Activated CD8-positive, alpha-beta T cell treated with anti-CD3 and anti-CD28 coated beads, Interleukin-2, amount 10 ng/mL, durations not matched to agents 7 days and 5 days (primary cell): ENCODE measurements around the gene DDO. TPM values are rescaled to one million over a fixed set of nuclear protein-coding genes. Genes with fewer than 3 reads are reported as not detected.

Source experiments
- ATAC-seq: fragments of 150-1000 bp; cut with Tn5 transposase; one replicate; pipeline ENCODE4 v1.10.0; 2021; ENCODE audit warnings: moderate library complexity
- CTCF ChIA-PET: fragments of 350-600 bp; sonication (Branson Sonifier 250); formaldehyde crosslinking; loops from one replicate; lab custom pipeline; 2021; ENCODE audit warnings: antibody characterized with exemption; lab: Charles Lee
- POLR2A ChIA-PET: fragments of 350-600 bp; sonication (Branson Sonifier 250); formaldehyde crosslinking; loops from one replicate; lab custom pipeline; 2021; ENCODE audit warnings: antibody characterized with exemption; lab: Charles Lee
- DNase-seq: peaks from one replicate; pipeline ENCODE4 v3.0.0-alpha.2; 2020
- H3K27ac Mint-ChIP-seq: one replicate; pipeline ENCODE4 v1.8.0; 2021; ENCODE audit warnings: mild to moderate bottlenecking, mixed read lengths
- H3K27me3 Mint-ChIP-seq: one replicate; pipeline ENCODE4 v1.8.0; 2021; ENCODE audit warnings: low read depth, mixed read lengths
- H3K36me3 Mint-ChIP-seq: one replicate; pipeline ENCODE4 v1.8.0; 2021; ENCODE audit warnings: low read depth, mixed read lengths
- H3K4me1 Mint-ChIP-seq: one replicate; pipeline ENCODE4 v1.8.0; 2021; ENCODE audit warnings: low read depth, mixed read lengths
- H3K4me3 Mint-ChIP-seq: one replicate; pipeline ENCODE4 v1.8.0; 2021; ENCODE audit warnings: mild to moderate bottlenecking, mixed read lengths
- H3K9me3 Mint-ChIP-seq: one replicate; pipeline ENCODE4 v1.8.0; 2022; ENCODE audit warnings: mixed read lengths; ENCODE audit not compliant: insufficient read depth
- total RNA-seq, 2 experiments: library from RNA; stranded (reverse); gene quantifications; one replicate each; pipeline ENCODE4 v1.2.3, GENCODE V29; 2021

DDO gene
- total RNA-seq, 2 experiments from 2014 or later = not detected

- H3K9me3 Mint-ChIP-seq = no peaks in the 10 kb centered on the region
- no peaks in the 10 kb centered on the region for H3K4me1 Mint-ChIP-seq
- DNase-seq (no peak), ATAC-seq (no peak)
- ChIA-PET CTCF (no interaction called here), POLR2A (interaction anchor here (0.6 kb wide), 1 partner anchor 575 kb away, joined by 3 read pairs; no protein-coding TSS in a partner anchor)
- no peaks in the 10 kb centered on the region for H3K36me3 Mint-ChIP-seq
- peaks cover 19% of the 10 kb centered on the region for H3K27me3 Mint-ChIP-seq
- no peak overlapping the region for H3K27ac Mint-ChIP-seq
- no peak overlapping the region for H3K4me3 Mint-ChIP-seq
These were observed 24.0 kb upstream of the DDO start for GRCh38 chr6:110439356-110439755.

- Mint-ChIP-seq H3K4me3 (no peak overlapping the region), H3K36me3 (no peaks in the 10 kb centered on the region), H3K9me3 (no peaks in the 10 kb centered on the region), H3K27me3 (peaks cover 16% of the 10 kb centered on the region), H3K4me1 (no peaks in the 10 kb centered on the region), H3K27ac (no peak overlapping the region)
- ATAC-seq (no peak), DNase-seq (no peak)
- ChIA-PET CTCF (no interaction called here), POLR2A (no interaction called here)
These were observed 19.7 kb upstream of the DDO start for GRCh38 chr6:110434961-110435602.

DNA sequence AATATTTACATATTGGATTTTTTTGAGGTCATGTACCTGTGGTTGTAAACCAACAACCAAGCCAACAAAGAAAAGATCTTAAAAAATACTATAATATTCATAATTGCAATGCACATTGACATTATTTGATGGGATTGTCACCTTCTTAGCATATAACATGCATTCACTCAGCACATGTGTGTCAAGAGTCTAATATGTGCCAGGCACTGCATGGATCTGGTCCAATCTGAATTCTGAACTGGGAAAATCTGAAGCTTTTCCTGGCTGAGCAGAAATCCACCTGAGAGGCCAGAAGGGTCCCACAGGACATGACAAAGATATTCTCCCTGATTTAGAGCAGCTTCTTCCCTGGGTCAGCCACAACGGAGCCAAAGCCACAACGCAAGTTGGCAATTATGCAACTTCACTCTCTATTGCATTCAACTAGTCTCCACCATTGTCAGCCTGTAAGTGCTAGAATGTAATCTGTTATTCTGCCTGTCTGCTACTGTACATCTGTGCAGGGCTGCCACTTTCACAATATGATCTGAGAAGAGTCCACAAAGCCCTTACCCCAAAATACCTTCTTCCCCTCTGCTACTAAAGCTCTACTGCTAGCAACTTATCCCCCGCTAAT, 17.0 kb upstream of the DDO start:
- Mint-ChIP-seq H3K9me3 (no peaks in the 10 kb centered on the region), H3K36me3 (no peaks in the 10 kb centered on the region), H3K27me3 (peaks cover 6% of the 10 kb centered on the region), H3K4me1 (no peaks in the 10 kb centered on the region), H3K27ac (no peak overlapping the region), H3K4me3 (no peak overlapping the region)
- no peak for DNase-seq
- POLR2A ChIA-PET = no interaction called here
- ATAC-seq = no peak
- CTCF ChIA-PET = no interaction called here

DNA sequence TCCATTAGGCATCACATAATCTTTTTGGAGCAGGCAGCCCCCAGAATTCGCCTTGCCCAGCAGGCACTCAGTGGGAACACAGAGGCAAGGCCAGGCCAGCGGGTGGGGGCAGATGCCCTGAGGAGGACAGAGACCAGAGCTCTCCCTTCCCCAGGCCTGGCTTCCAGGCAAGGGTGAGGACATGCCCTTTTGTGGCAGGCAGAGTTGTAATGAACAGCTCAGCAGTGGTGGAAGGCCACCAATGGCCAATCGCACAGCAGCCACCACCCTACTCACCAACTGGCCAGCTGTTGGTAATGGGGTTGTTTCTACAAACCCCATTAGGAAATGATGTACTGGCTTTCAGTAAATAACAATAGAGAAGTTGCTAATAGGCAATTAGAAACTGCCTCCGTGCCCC, 15.4 kb upstream of the DDO start:
- Mint-ChIP-seq H3K27me3 (peaks cover 6% of the 10 kb centered on the region), H3K27ac (no peak overlapping the region), H3K36me3 (no peaks in the 10 kb centered on the region), H3K4me1 (no peaks in the 10 kb centered on the region), H3K9me3 (no peaks in the 10 kb centered on the region), H3K4me3 (no peak overlapping the region)
- no peak for DNase-seq
- CTCF ChIA-PET = no interaction called here
- no peak for ATAC-seq
- POLR2A ChIA-PET = no interaction called here

GRCh38 chr6:110430236-110430635, 14.9 kb upstream of the DDO start:
- Mint-ChIP-seq H3K36me3 (no peaks in the 10 kb centered on the region), H3K9me3 (no peaks in the 10 kb centered on the region), H3K4me3 (no peak overlapping the region), H3K4me1 (no peaks in the 10 kb centered on the region), H3K27ac (no peak overlapping the region), H3K27me3 (peaks cover 6% of the 10 kb centered on the region)
- ATAC-seq (no peak), DNase-seq (no peak)
- CTCF ChIA-PET = no interaction called here
- POLR2A ChIA-PET = no interaction called here

- Mint-ChIP-seq H3K4me3 (no peak overlapping the region), H3K9me3 (no peaks in the 10 kb centered on the region), H3K4me1 (no peaks in the 10 kb centered on the region), H3K36me3 (no peaks in the 10 kb centered on the region), H3K27ac (no peak overlapping the region), H3K27me3 (peaks cover 16% of the 10 kb centered on the region)
- DNase-seq (no peak), ATAC-seq (no peak)
- CTCF ChIA-PET = no interaction called here
- POLR2A ChIA-PET = no interaction called here
These were observed 12.8 kb upstream of the DDO start for GRCh38 chr6:110428153-110428552.

DNA sequence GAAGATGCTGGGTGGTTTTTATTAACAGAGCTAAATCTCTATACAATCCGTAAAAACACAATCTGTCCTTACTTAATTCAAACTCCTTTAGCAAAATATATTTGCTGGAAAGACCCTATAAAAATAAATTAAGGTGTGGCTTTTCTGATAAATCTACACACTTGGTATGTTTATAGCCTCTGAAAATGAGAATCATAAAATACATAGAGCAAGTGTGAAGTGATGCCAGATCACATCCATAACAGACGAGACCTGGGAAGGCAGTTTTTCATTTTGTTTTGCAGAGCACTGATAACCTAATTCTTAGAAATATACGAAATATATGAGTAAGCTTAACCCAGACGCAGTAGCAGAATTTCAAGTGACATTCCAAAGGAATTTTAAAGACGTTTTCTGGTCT, 10.4 kb upstream of the DDO start:
- no peaks in the 10 kb centered on the region for H3K9me3 Mint-ChIP-seq
- no peaks in the 10 kb centered on the region for H3K36me3 Mint-ChIP-seq
- no peak for DNase-seq
- CTCF ChIA-PET = no interaction called here
- no peak for ATAC-seq
- no peak overlapping the region for H3K4me3 Mint-ChIP-seq
- H3K4me1 Mint-ChIP-seq = peaks cover 9% of the 10 kb centered on the region
- POLR2A ChIA-PET = interaction anchor here (1.3 kb wide), 1 partner anchor 11 kb away, joined by 3 read pairs; no protein-coding TSS in a partner anchor
- peaks cover 21% of the 10 kb centered on the region for H3K27me3 Mint-ChIP-seq
- no peak overlapping the region for H3K27ac Mint-ChIP-seq

DNA sequence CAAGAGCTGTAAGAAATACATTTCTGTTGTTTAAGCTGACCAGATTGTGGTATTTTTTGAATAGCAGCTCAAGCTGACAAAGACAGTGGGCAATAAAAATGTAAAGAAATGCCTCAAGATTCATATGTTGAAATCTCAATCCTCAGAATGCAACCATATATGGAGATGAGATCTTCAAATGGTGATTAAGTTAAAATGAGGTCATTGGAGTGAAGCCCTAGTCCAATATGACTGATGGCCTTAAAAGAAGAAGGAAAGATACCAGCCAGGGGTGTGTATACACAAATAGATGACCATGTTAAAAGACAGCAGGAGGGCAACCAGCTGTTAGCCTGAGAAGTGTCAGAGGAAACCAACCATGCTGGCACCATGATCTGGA, 7.1 kb upstream of the DDO start:
- CTCF ChIA-PET = no interaction called here

GRCh38 chr6:110421749-110422443, 6.5 kb upstream of the DDO start:
- H3K27me3 Mint-ChIP-seq = peaks cover 34% of the 10 kb centered on the region
- peaks cover 9% of the 10 kb centered on the region for H3K4me1 Mint-ChIP-seq
- ChIA-PET POLR2A (no interaction called here), CTCF (no interaction called here)
- ATAC-seq (no peak), DNase-seq (peak; percentile 38)
- H3K36me3 Mint-ChIP-seq = no peaks in the 10 kb centered on the region
- H3K9me3 Mint-ChIP-seq = no peaks in the 10 kb centered on the region
- H3K27ac Mint-ChIP-seq = no peak overlapping the region
- H3K4me3 Mint-ChIP-seq = no peak overlapping the region

More for the DNA sequence above, 7.1 kb upstream of the DDO start:
- Mint-ChIP-seq H3K9me3 (no peaks in the 10 kb centered on the region), H3K27me3 (peaks cover 34% of the 10 kb centered on the region), H3K27ac (no peak overlapping the region), H3K4me1 (peaks cover 9% of the 10 kb centered on the region), H3K4me3 (no peak overlapping the region), H3K36me3 (no peaks in the 10 kb centered on the region)
- DNase-seq (no peak), ATAC-seq (no peak)
- POLR2A ChIA-PET = no interaction called here

DNA sequence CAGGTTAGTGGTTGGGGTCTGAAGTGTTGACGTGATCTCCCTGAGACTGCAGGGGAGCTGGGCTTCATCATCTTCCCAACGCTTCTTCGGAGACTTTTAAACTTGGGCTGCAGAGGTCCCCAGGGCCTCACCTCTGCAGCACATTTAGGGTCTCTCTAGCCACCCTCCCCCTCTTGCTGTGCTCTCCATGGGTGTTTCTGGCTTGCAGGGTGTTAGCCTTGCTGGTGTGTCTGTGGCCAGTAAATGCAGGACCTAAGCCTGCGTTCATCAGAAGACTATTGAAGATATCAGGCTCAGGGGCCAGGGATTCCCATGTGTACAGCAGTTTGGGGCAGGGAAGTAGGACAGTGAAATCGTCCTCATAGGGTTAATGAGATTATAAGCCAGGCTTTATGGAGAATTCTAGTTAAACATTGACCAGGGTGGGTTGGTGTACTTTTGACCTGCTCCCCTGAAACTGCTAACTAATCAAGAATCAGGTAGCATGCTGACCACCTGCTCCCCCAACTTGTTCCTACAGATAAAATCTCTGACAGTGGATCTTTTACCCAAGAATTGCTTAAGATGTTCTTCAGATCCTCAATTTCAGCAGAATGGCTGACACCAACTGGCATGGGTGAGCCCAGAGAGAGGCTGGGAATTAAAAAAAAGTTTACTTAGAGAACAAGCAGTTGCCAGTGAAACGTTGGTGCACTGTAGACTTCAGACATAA, 3.8 kb upstream of the DDO start:
- no peak for ATAC-seq
- ChIA-PET POLR2A (interaction anchor here (0.6 kb wide), 1 partner anchor 563 kb away, joined by 3 read pairs; the partner anchor contains the start of gene RPF2), CTCF (no interaction called here)
- no peak overlapping the region for H3K27ac Mint-ChIP-seq
- H3K9me3 Mint-ChIP-seq = no peaks in the 10 kb centered on the region
- H3K27me3 Mint-ChIP-seq = peaks cover 31% of the 10 kb centered on the region
- H3K36me3 Mint-ChIP-seq = no peaks in the 10 kb centered on the region
- peaks cover 12% of the 10 kb centered on the region for H3K4me1 Mint-ChIP-seq
- no peak overlapping the region for H3K4me3 Mint-ChIP-seq
- no peak for DNase-seq

DNA sequence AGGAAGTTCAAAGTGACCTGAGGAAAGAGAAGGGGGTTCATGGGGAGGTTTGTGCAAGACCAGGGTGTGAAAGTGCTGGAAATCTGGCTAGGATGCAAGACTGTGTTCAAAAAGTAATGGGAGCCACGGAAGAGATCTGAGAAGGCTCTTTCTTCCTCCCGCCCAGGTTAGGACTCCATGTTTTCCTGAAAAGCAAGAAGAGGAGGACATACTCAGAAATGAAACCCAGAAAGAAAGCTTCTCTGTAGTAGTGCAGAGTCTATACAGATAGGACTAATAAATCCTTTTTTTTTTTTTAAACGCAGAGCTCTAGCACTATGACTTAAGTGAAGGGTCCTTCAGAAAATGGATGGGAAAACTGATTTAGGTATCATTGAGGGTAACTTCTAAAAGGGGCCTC, 3.2 kb upstream of the DDO start:
- DNase-seq = no peak
- ATAC-seq = no peak
- Mint-ChIP-seq H3K4me1 (peaks cover 12% of the 10 kb centered on the region), H3K4me3 (no peak overlapping the region), H3K9me3 (no peaks in the 10 kb centered on the region), H3K27me3 (peaks cover 27% of the 10 kb centered on the region), H3K27ac (no peak overlapping the region), H3K36me3 (no peaks in the 10 kb centered on the region)
- POLR2A ChIA-PET = no interaction called here
- CTCF ChIA-PET = no interaction called here

GRCh38 chr6:110414669-110415068, 706 bp downstream of the DDO start:
- no peaks in the 10 kb centered on the region for H3K36me3 Mint-ChIP-seq
- POLR2A ChIA-PET = no interaction called here
- DNase-seq = no peak
- peaks cover 5% of the 10 kb centered on the region for H3K27me3 Mint-ChIP-seq
- no peak overlapping the region for H3K4me3 Mint-ChIP-seq
- no peak for ATAC-seq
- H3K9me3 Mint-ChIP-seq = no peaks in the 10 kb centered on the region
- CTCF ChIA-PET = no interaction called here
- peaks cover 3% of the 10 kb centered on the region for H3K4me1 Mint-ChIP-seq
- H3K27ac Mint-ChIP-seq = no peak overlapping the region
